Esophagus (tissue), 2 donors: ENCODE results near the gene ZNF106. TPM values are rescaled to one million over a fixed set of nuclear protein-coding genes. Genes with fewer than 3 reads are reported as not detected.

Experiments
- H3K27ac ChIP-seq, 2 donors: one replicate each; pipeline ENCODE4 v1.5.1; 2013; ENCODE audit warnings: low read depth in 2 of 2, mild to moderate bottlenecking in 2 of 2, inconsistent platforms in 1 of 2, low read length in 1 of 2, moderate library complexity in 1 of 2
- H3K27me3 ChIP-seq, 2 donors: one replicate each; pipeline ENCODE4 v1.6.1; 2013; ENCODE audit warnings: low read length in 2 of 2, control low read depth in 1 of 2, mild to moderate bottlenecking in 1 of 2; ENCODE audit not compliant: insufficient read depth in 2 of 2, control insufficient read depth in 1 of 2
- H3K36me3 ChIP-seq, 2 donors: one replicate each; pipeline ENCODE4 v1.6.1; 2013; ENCODE audit warnings: low read length in 1 of 2; ENCODE audit not compliant: control insufficient read depth in 2 of 2, insufficient read depth in 2 of 2
- H3K4me1 ChIP-seq, 2 donors: one replicate each; pipeline ENCODE4 v1.6.1; 2013; ENCODE audit warnings: low read length in 1 of 2; ENCODE audit not compliant: control insufficient read depth in 2 of 2, insufficient read depth in 2 of 2
- H3K4me3 ChIP-seq, 2 donors: one replicate each; pipeline ENCODE4 v1.5.1; 2013; ENCODE audit warnings: low read length in 2 of 2, mild to moderate bottlenecking in 2 of 2, low read depth in 1 of 2, moderate library complexity in 1 of 2
- H3K9me3 ChIP-seq, 2 donors: one replicate each; pipeline ENCODE4 v1.6.1; 2013; ENCODE audit warnings: mild to moderate bottlenecking in 2 of 2, low read depth in 1 of 2, low read length in 1 of 2, moderate library complexity in 1 of 2; ENCODE audit not compliant: control insufficient read depth in 2 of 2, insufficient read depth in 1 of 2
- WGBS, 2 donors: extraction: QIAGEN DNeasy Blood & Tissue Kit; methylation state at CpG; one replicate each; pipeline ENCODE4 v1.1.7; 2013; 5-methylcytosine and 5-hydroxymethylcytosine counted together
- polyA plus RNA-seq, 2 donors: library from polyadenylated mRNA; stranded (reverse); fragments of 200-250 nt; gene quantifications; one replicate each; pipeline ENCODE4 v1.2.3, GENCODE V29; 2013
- donor health status: healthy with polysubstance abuse.
- donor health status: Bipolar disorder and iron deficiency.

Gene ZNF106
- polyA plus RNA-seq, 2 donors: 6.0 to 6.6 TPM

- Histone ChIP-seq H3K4me1 (no peaks in the 10 kb centered on the region), H3K36me3 (no peaks in the 10 kb centered on the region), H3K27ac (no peak overlapping the region), H3K27me3 (no peaks in the 10 kb centered on the region), H3K4me3 (no peak overlapping the region), H3K9me3 (no peaks in the 10 kb centered on the region)
These were observed 127.0 kb downstream of the ZNF106 start for GRCh38 chr15:42363942-42364341.

DNA sequence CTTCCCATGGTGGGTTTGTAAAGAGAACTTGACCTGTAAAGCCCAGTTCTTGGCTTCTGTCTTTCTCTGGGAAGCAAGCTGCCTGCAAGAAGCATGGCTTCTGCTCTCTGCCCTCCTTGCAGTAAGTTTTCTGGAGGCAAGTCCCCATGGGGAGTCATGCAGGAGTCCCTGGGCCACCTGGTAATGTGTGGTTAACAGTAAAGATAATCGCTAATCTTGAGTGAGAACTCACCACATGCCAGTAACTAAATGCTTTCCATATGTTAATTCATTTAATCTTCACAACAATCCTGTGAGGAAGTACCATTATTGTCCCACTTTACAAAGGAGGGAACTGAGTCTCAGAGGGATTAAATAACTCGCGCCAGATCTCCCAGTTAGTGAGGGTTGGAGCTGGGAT, 127.5 kb downstream of the ZNF106 start:
- no peak overlapping the region for H3K4me3 ChIP-seq
- H3K27me3 ChIP-seq: no peaks in the 10 kb centered on the region
- no peaks in the 10 kb centered on the region for H3K9me3 ChIP-seq
- H3K4me1 ChIP-seq: no peaks in the 10 kb centered on the region
- 88 to 94% methylated on average over 3 of the region's 3 CpGs for WGBS, 2 donors
- H3K27ac ChIP-seq: no peak overlapping the region
- no peaks in the 10 kb centered on the region for H3K36me3 ChIP-seq

Other genes with a start within 250 kb of the ZNF106 start
- gene GANC, start 217.9 kb downstream of the ZNF106 start, polyA plus RNA-seq: 10 to 100 TPM; 11.9 to 14.1 TPM
- gene TMEM87A, start 217.7 kb downstream of the ZNF106 start, polyA plus RNA-seq: 10 to 100 TPM; 23.9 to 39.6 TPM
- 10 to 100 TPM in 1 of 2 donors, 1 to 10 TPM in 1; 7.4 to 25.8 TPM for gene CAPN3, start 131.6 kb downstream of the ZNF106 start, polyA plus RNA-seq
- gene SNAP23, start 4.5 kb upstream of the ZNF106 start, polyA plus RNA-seq: 10 to 100 TPM; 22.5 to 30.3 TPM
- gene LRRC57, start 57.7 kb upstream of the ZNF106 start, polyA plus RNA-seq: 1 to 10 TPM; 5.7 to 7.5 TPM
- 1 to 10 TPM; 6.7 to 8.1 TPM for gene HAUS2, start 57.7 kb upstream of the ZNF106 start, polyA plus RNA-seq
- 1 to 10 TPM; 2.2 to 5.7 TPM for gene STARD9, start 84.5 kb upstream of the ZNF106 start, polyA plus RNA-seq
- gene CDAN1, start 246.0 kb upstream of the ZNF106 start, polyA plus RNA-seq: 10 to 100 TPM in 1 of 2 donors, 1 to 10 TPM in 1; 5.0 to 10.8 TPM